ENCODE results near the gene KCNE4. TPM values are rescaled to one million over a fixed set of nuclear protein-coding genes. Genes with fewer than 3 reads are reported as not detected.

Gene KCNE4
- total RNA-seq, 1 donor from 2014 or later = 9.2 TPM

GRCh38 chr2:223081789-223082188 lies 29.8 kb downstream of the KCNE4 start:
- no peak for TF ChIP-seq CTCF (IDR thresholded peaks at IDR 0.05; ENCODE audit: unreplicated experiment)
- H3K27ac Mint-ChIP-seq = no peak overlapping the region
- no peaks in the 10 kb centered on the region for H3K36me3 Mint-ChIP-seq
- no peak for DNase-seq (ENCODE audit: low spot score in 2 of 2, unreplicated experiment in 2 of 2)
- H3K27me3 Mint-ChIP-seq (ENCODE audit: low read depth) = no peaks in the 10 kb centered on the region
- H3K9me3 Mint-ChIP-seq = peaks cover 6% of the 10 kb centered on the region
- no peak overlapping the region for H3K4me3 Mint-ChIP-seq
- H3K4me1 Mint-ChIP-seq = peaks cover 11% of the 10 kb centered on the region

GRCh38 chr2:223082706-223083105 lies 30.7 kb downstream of the KCNE4 start:
- Mint-ChIP-seq H3K27ac (no peak overlapping the region), H3K36me3 (no peaks in the 10 kb centered on the region), H3K4me1 (peaks cover 11% of the 10 kb centered on the region), H3K9me3 (peaks cover 3% of the 10 kb centered on the region), H3K27me3 (ENCODE audit: low read depth) (no peaks in the 10 kb centered on the region), H3K4me3 (no peak overlapping the region)
- DNase-seq (ENCODE audit: low spot score in 2 of 2, unreplicated experiment in 2 of 2) = no peak
- no peak for TF ChIP-seq CTCF (IDR thresholded peaks at IDR 0.05; ENCODE audit: unreplicated experiment)

- H3K27me3 Mint-ChIP-seq (ENCODE audit: low read depth) = no peaks in the 10 kb centered on the region
- peaks cover 3% of the 10 kb centered on the region for H3K9me3 Mint-ChIP-seq
- no peak for TF ChIP-seq CTCF (IDR thresholded peaks at IDR 0.05; ENCODE audit: unreplicated experiment)
- H3K4me1 Mint-ChIP-seq = peaks cover 11% of the 10 kb centered on the region
- DNase-seq (ENCODE audit: low spot score in 2 of 2, unreplicated experiment in 2 of 2) = no peak
- H3K36me3 Mint-ChIP-seq = no peaks in the 10 kb centered on the region
- H3K4me3 Mint-ChIP-seq = no peak overlapping the region
- no peak overlapping the region for H3K27ac Mint-ChIP-seq
These were observed 31.5 kb downstream of the KCNE4 start for GRCh38 chr2:223083402-223084070.

- H3K27ac Mint-ChIP-seq = no peak overlapping the region
- peaks cover 3% of the 10 kb centered on the region for H3K9me3 Mint-ChIP-seq
- no peak for DNase-seq (ENCODE audit: low spot score in 2 of 2, unreplicated experiment in 2 of 2)
- no peak for TF ChIP-seq CTCF (IDR thresholded peaks at IDR 0.05; ENCODE audit: unreplicated experiment)
- no peaks in the 10 kb centered on the region for H3K36me3 Mint-ChIP-seq
- H3K4me3 Mint-ChIP-seq = no peak overlapping the region
- H3K27me3 Mint-ChIP-seq (ENCODE audit: low read depth) = no peaks in the 10 kb centered on the region
- peaks cover 9% of the 10 kb centered on the region for H3K4me1 Mint-ChIP-seq
These were observed 32.9 kb downstream of the KCNE4 start for GRCh38 chr2:223084873-223085272.

- H3K4me1 Mint-ChIP-seq = peaks cover 11% of the 10 kb centered on the region
These were observed 34.5 kb downstream of the KCNE4 start for GRCh38 chr2:223086370-223086981.

More at GRCh38 chr2:223086370-223086981, 34.5 kb downstream of the KCNE4 start:
- no peak overlapping the region for H3K27ac Mint-ChIP-seq
- no peak for TF ChIP-seq CTCF (IDR thresholded peaks at IDR 0.05; ENCODE audit: unreplicated experiment)
- H3K9me3 Mint-ChIP-seq = peaks cover 3% of the 10 kb centered on the region
- no peak overlapping the region for H3K4me3 Mint-ChIP-seq
- DNase-seq (ENCODE audit: low spot score in 2 of 2, unreplicated experiment in 2 of 2) = no peak
- no peaks in the 10 kb centered on the region for H3K27me3 Mint-ChIP-seq (ENCODE audit: low read depth)
- H3K36me3 Mint-ChIP-seq = no peaks in the 10 kb centered on the region

All from mesothelial cell of epicardium (in vitro differentiated cells).